ENCODE measurements around the gene PPY. TPM values are rescaled to one million over a fixed set of nuclear protein-coding genes. Genes with fewer than 3 reads are reported as not detected.

PPY gene
- not detected for total RNA-seq

- TF ChIP-seq POLR2A (IDR thresholded peaks at IDR 0.05) (no peak), CTCF (IDR thresholded peaks at IDR 0.05) (no peak)
- intact Hi-C loops (cut with DNase I; ENCODE audit: low total_unique reads), result loop anchor here (5.0 to 10.0 kb wide), 2 partner anchors 53 to 100 kb away; no protein-coding TSS in a partner anchor
- WGBS, 2 donors, result 87 to 90% methylated on average over 17 of the region's 17 CpGs
- H3K4me3 ChIP-seq (ENCODE audit: low read depth, poor library complexity, severe bottlenecking), result no peak within 1 kb of the TSS
- DNase-seq (ENCODE audit: low spot score in 2 of 2), result no peak
Observed at GRCh38 chr17:43942051-43942685, at the start of gene PPY. Gene PPY (minus strand): TSS chr17:43942476. CDS start chr17:43941654, 822 bp downstream.

GRCh38 chr17:43988301-43988700 is 46.0 kb upstream of the PPY start:
- intact Hi-C loops (cut with DNase I; ENCODE audit: low total_unique reads), result no loop called here
- no peak for DNase-seq (ENCODE audit: low spot score in 2 of 2)

GRCh38 chr17:43987131-43988021 is 45.1 kb upstream of the PPY start:
- TF ChIP-seq POLR2A (IDR thresholded peaks at IDR 0.05), result no peak
- TF ChIP-seq CTCF (IDR thresholded peaks at IDR 0.05), result no peak
- DNase-seq (ENCODE audit: low spot score in 2 of 2), result no peak
- 67 to 70% methylated on average over 12 of the region's 12 CpGs for WGBS, 2 donors
- intact Hi-C loops (cut with DNase I; ENCODE audit: low total_unique reads), result no loop called here
- no peak overlapping the region for H3K4me3 ChIP-seq (ENCODE audit: low read depth, poor library complexity, severe bottlenecking)

More at GRCh38 chr17:43988301-43988700, 46.0 kb upstream of the PPY start:
- no peak overlapping the region for H3K4me3 ChIP-seq (ENCODE audit: low read depth, poor library complexity, severe bottlenecking)
- no peak for TF ChIP-seq CTCF (IDR thresholded peaks at IDR 0.05)
- no peak for TF ChIP-seq POLR2A (IDR thresholded peaks at IDR 0.05)
- WGBS, 2 donors, result 75 to 77% methylated on average over 9 of the region's 9 CpGs

- TF ChIP-seq POLR2A (IDR thresholded peaks at IDR 0.05), result no peak
- TF ChIP-seq CTCF (IDR thresholded peaks at IDR 0.05), result no peak
- DNase-seq (ENCODE audit: low spot score in 2 of 2), result no peak
- WGBS, 2 donors, result 76 to 85% methylated on average over 7 of the region's 7 CpGs
- intact Hi-C loops (cut with DNase I; ENCODE audit: low total_unique reads), result no loop called here
- no peak overlapping the region for H3K4me3 ChIP-seq (ENCODE audit: low read depth, poor library complexity, severe bottlenecking)
Observed at GRCh38 chr17:43986225-43986981, 44.1 kb upstream of the PPY start.

- intact Hi-C loops (cut with DNase I; ENCODE audit: low total_unique reads), result no loop called here
- TF ChIP-seq CTCF (IDR thresholded peaks at IDR 0.05) (no peak), POLR2A (IDR thresholded peaks at IDR 0.05) (no peak)
- DNase-seq (ENCODE audit: low spot score in 2 of 2), result no peak
- 71 to 85% methylated on average over 8 of the region's 8 CpGs for WGBS, 2 donors
- H3K4me3 ChIP-seq (ENCODE audit: low read depth, poor library complexity, severe bottlenecking), result no peak overlapping the region
Observed at GRCh38 chr17:43984521-43984920, 42.2 kb upstream of the PPY start.

Data from lower leg skin (tissue), 4 donors.